GM23338 (cell line): ENCODE data around the gene NUP107. TPM values are rescaled to one million over a fixed set of nuclear protein-coding genes. Genes with fewer than 3 reads are reported as not detected.
A peak's percentile ranks its signal among the peaks of the same experiment; 100 is the strongest.

ENCODE experiments used
- ATAC-seq: fragments of 200-7000 bp; cut with Tn5 transposase; 3 replicates; pipeline ENCODE4 v1.9.1; 2020
- DNase-seq: peaks from one replicate; pipeline ENCODE4 v3.0.0-alpha.2; 2015; ENCODE audit warnings: low spot score
- H2AFZ ChIP-seq: fragments of 200-600 bp; sonication (generic); 2 replicates; pipeline ENCODE4 v1.8.0; 2016; ENCODE audit warnings: antibody characterized with exemption, mild to moderate bottlenecking, moderate library complexity
- H3F3A ChIP-seq: fragments of 200-600 bp; sonication (generic); replicated peaks from 2 replicates; pipeline ENCODE4 v1.8.0; 2017; ENCODE audit warnings: antibody characterized with exemption, mixed run types, low read depth
- H3K27ac ChIP-seq: fragments of 200-600 bp; sonication (generic); 2 replicates; pipeline ENCODE4 v1.6.1; 2016; ENCODE audit warnings: low read depth
- H3K27me3 ChIP-seq: fragments of 200-600 bp; sonication (generic); 2 replicates; pipeline ENCODE4 v1.8.0; 2016; ENCODE audit warnings: mild to moderate bottlenecking, mixed run types, moderate library complexity; ENCODE audit not compliant: insufficient read depth
- H3K36me3 ChIP-seq: fragments of 200-600 bp; sonication (generic); 2 replicates; pipeline ENCODE4 v1.8.0; 2016; ENCODE audit warnings: mild to moderate bottlenecking; ENCODE audit not compliant: insufficient read depth
- H3K4me1 ChIP-seq: fragments of 200-600 bp; sonication (generic); 2 replicates; pipeline ENCODE4 v1.8.0; 2016; ENCODE audit warnings: mild to moderate bottlenecking, moderate library complexity; ENCODE audit not compliant: insufficient read depth
- H3K4me2 ChIP-seq: fragments of 200-600 bp; sonication (generic); 2 replicates; pipeline ENCODE4 v1.7.1; 2017; ENCODE audit warnings: mixed run types
- H3K4me3 ChIP-seq: fragments of 200-600 bp; sonication (generic); 2 replicates; pipeline ENCODE4 v1.6.1; 2016; ENCODE audit warnings: mixed run types
- H3K79me2 ChIP-seq: fragments of 200-600 bp; sonication (generic); replicated peaks from 2 replicates; pipeline ENCODE4 v1.8.0; 2017; ENCODE audit warnings: mild to moderate bottlenecking; ENCODE audit not compliant: insufficient read depth
- H3K9me2 ChIP-seq: fragments of 200-600 bp; sonication (generic); 2 replicates; pipeline ENCODE4 v1.8.0; 2017; ENCODE audit not compliant: insufficient read depth
- H4K20me1 ChIP-seq: fragments of 200-600 bp; sonication (generic); replicated peaks from 2 replicates; pipeline ENCODE4 v1.8.0; 2017; ENCODE audit warnings: mild to moderate bottlenecking; ENCODE audit not compliant: insufficient read depth
- H3K27ac Mint-ChIP-seq: 2 replicates; pipeline ENCODE4 v1.8.0; 2020; ENCODE audit warnings: inconsistent platforms, mild to moderate bottlenecking, moderate library complexity, mixed read lengths
- H3K27me3 Mint-ChIP-seq: 3 replicates; pipeline ENCODE4 v1.8.0; 2022; ENCODE audit warnings: low read depth, mild to moderate bottlenecking, moderate library complexity, mixed read lengths, inconsistent platforms; ENCODE audit not compliant: insufficient read depth, poor library complexity
- H3K36me3 Mint-ChIP-seq: 3 replicates; pipeline ENCODE4 v1.8.0; 2021; ENCODE audit warnings: low read depth, mild to moderate bottlenecking, inconsistent platforms, moderate library complexity, mixed read lengths
- H3K4me1 Mint-ChIP-seq: 3 replicates; pipeline ENCODE4 v1.8.0; 2020; ENCODE audit warnings: mild to moderate bottlenecking, inconsistent platforms, mixed read lengths
- H3K4me3 Mint-ChIP-seq: 3 replicates; pipeline ENCODE4 v1.8.0; 2021; ENCODE audit warnings: moderate library complexity, mild to moderate bottlenecking, inconsistent platforms, mixed read lengths
- H3K9me3 Mint-ChIP-seq: 3 replicates; pipeline ENCODE4 v1.8.0; 2020; ENCODE audit warnings: moderate library complexity, mild to moderate bottlenecking, inconsistent platforms, mixed read lengths
- CREB1 ChIP-seq: fragments of 250-450 bp; sonication (Bioruptor Pico); IDR thresholded peaks from 2 replicates; pipeline ENCODE4 v1.5.0; 2020; ENCODE audit warnings: low read depth, mild to moderate bottlenecking, moderate library complexity
- CTCF ChIP-seq, 2 experiments: fragments of 200-600 bp in 1 of 2; sonication (generic) in 1 of 2; conservative IDR thresholded peaks; 2 replicates each; pipeline versions ENCODE4 v1.5.1 to v1.6.1; 2016 to 2017; ENCODE audit warnings: antibody characterized with exemption in 2 of 2, low read depth in 2 of 2, mild to moderate bottlenecking in 2 of 2, moderate library complexity in 1 of 2
- ETS1 ChIP-seq: IDR thresholded peaks from 2 replicates; pipeline ENCODE4 v1.6.1; 2016; ENCODE audit warnings: antibody characterized with exemption
- EZH2 ChIP-seq: fragments of 200-600 bp; sonication (generic); IDR thresholded peaks from one replicate; pipeline ENCODE4 v1.8.0; 2017; ENCODE audit warnings: antibody characterized with exemption, mild to moderate bottlenecking, low read depth; ENCODE audit not compliant: unreplicated experiment
- POLR2AphosphoS5 ChIP-seq: IDR thresholded peaks from 2 replicates; pipeline ENCODE4 v1.6.1; 2016; ENCODE audit warnings: antibody characterized with exemption, low read depth
- ZNF331 ChIP-seq: fragments of 250-450 bp; sonication (Bioruptor Pico); IDR thresholded peaks from 2 replicates; pipeline ENCODE4 v1.5.0; 2020; ENCODE audit warnings: low read depth, mild to moderate bottlenecking, moderate library complexity
- polyA plus RNA-seq: library from polyadenylated mRNA; unstranded; fragments of >200 nt; fragmentation: Nextera tagmentation; extraction: Ambion mirVana; gene quantifications from 2 replicates; pipeline ENCODE4 v1.2.1, GENCODE V29; 2016
- total RNA-seq: library from RNA; depleted of rRNA; stranded (reverse); fragments of >200 nt; shearing (Covaris generic); gene quantifications from 2 replicates; pipeline ENCODE4 v1.2.3, GENCODE V29; 2014
- TF ChIP-seq, protein P1 (sequence below): IDR thresholded peaks from one replicate; pipeline ENCODE4 v1.6.1; 2018; ENCODE audit warnings: antibody characterized with exemption; ENCODE audit not compliant: unreplicated experiment
- TF ChIP-seq, protein P2 (sequence below): fragments of 250-450 bp; sonication (Bioruptor Pico); IDR thresholded peaks from 2 replicates; pipeline ENCODE4 v1.5.0; 2020; ENCODE audit warnings: mild to moderate bottlenecking, moderate library complexity

Gene NUP107
- total and polyA plus RNA-seq, 2 experiments from 2014 or later: 123 to 152 TPM

DNA sequence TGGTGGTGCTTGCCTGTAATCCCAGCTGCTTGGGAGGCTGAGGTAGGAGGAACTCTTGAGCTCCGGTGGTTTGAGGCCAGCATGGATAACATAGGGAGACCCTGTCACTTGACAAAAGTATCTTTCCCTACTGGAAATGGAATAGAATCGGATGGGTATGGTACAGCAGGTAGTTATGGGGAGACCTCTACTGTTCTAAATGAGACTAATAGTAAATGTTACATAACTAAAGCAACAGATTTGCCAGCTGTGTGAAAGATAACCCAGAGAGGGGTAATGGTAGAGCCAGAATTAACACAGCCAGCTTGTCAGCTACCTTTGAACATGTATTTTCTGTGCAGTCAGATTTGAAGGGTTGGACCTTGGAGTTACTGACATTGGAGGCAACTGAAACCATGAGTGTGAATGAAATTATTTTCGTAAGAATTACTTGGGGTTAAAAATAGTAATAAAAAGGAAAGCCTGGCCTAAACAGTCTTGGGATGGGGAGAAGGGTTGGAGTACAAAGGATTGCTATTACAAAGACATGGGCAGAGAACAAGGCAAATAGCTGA is 21.7 kb upstream of the NUP107 start:
- Histone ChIP-seq H4K20me1 (no peaks in the 10 kb centered on the region), H3K9me2 (no peaks in the 10 kb centered on the region), H3K36me3 (0 out of 2 replicates have a peak, but pooled peaks cover 3% of the 10 kb centered on the region), H3K27ac (no peak overlapping the region), H3K4me1 (peaks cover 17% of the 10 kb centered on the region), H3K79me2 (no peaks in the 10 kb centered on the region), H3K4me2 (no peak overlapping the region), H3F3A (no peaks in the 10 kb centered on the region), H2AFZ (no peak overlapping the region), H3K27me3 (no peaks in the 10 kb centered on the region), H3K4me3 (no peak overlapping the region)
- Mint-ChIP-seq H3K36me3 (peaks cover 9% of the 10 kb centered on the region; the same call in 1 of the 3 replicates), H3K9me3 (no peaks in the 10 kb centered on the region), H3K27ac (no peak overlapping the region), H3K4me3 (no peak overlapping the region), H3K4me1 (peaks cover 16% of the 10 kb centered on the region; the same call in 2 of the 3 replicates), H3K27me3 (no peaks in the 10 kb centered on the region)
- ATAC-seq (no peak), DNase-seq (no peak)
- TF ChIP-seq EZH2: no peak
- peak in 1 of 2 experiments; percentile 39; a peak in 2 of 4 replicates for TF ChIP-seq CTCF (conservative IDR thresholded peaks at IDR 0.05; ENCODE audit: low read depth in 2 of 2)
- TF ChIP-seq, protein P1, sequence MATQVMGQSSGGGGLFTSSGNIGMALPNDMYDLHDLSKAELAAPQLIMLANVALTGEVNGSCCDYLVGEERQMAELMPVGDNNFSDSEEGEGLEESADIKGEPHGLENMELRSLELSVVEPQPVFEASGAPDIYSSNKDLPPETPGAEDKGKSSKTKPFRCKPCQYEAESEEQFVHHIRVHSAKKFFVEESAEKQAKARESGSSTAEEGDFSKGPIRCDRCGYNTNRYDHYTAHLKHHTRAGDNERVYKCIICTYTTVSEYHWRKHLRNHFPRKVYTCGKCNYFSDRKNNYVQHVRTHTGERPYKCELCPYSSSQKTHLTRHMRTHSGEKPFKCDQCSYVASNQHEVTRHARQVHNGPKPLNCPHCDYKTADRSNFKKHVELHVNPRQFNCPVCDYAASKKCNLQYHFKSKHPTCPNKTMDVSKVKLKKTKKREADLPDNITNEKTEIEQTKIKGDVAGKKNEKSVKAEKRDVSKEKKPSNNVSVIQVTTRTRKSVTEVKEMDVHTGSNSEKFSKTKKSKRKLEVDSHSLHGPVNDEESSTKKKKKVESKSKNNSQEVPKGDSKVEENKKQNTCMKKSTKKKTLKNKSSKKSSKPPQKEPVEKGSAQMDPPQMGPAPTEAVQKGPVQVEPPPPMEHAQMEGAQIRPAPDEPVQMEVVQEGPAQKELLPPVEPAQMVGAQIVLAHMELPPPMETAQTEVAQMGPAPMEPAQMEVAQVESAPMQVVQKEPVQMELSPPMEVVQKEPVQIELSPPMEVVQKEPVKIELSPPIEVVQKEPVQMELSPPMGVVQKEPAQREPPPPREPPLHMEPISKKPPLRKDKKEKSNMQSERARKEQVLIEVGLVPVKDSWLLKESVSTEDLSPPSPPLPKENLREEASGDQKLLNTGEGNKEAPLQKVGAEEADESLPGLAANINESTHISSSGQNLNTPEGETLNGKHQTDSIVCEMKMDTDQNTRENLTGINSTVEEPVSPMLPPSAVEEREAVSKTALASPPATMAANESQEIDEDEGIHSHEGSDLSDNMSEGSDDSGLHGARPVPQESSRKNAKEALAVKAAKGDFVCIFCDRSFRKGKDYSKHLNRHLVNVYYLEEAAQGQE: no peak

DNA sequence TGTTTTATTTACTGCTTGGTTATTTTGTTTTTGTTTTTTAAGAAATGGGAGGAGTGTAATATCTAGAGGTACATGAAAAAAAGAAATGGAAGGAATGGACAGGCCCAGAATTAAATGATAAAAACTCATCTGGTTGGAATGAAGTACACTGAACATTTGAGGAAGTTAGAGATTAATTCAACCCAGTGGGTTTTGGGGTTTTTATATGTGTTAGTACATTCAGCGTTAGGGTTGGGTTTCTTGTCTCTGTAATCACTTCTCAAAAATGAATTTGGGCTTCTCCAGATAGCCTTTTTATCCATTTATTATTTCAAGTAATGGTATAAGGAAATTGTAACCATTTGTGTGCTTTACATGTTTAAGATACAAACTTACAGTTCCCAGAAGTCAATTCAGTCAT is 19.5 kb upstream of the NUP107 start:
- Histone ChIP-seq H3K79me2 (no peaks in the 10 kb centered on the region), H3K9me2 (no peaks in the 10 kb centered on the region), H3K27ac (no peak overlapping the region), H3K4me1 (peaks cover 17% of the 10 kb centered on the region), H4K20me1 (no peaks in the 10 kb centered on the region), H3F3A (no peaks in the 10 kb centered on the region), H3K36me3 (0 out of 2 replicates have a peak, but pooled peaks cover 3% of the 10 kb centered on the region), H2AFZ (no peak overlapping the region), H3K27me3 (no peaks in the 10 kb centered on the region), H3K4me2 (no peak overlapping the region), H3K4me3 (no peak overlapping the region)
- no peaks in the 10 kb centered on the region for H3K9me3 Mint-ChIP-seq
- ATAC-seq (no peak), DNase-seq (no peak)
- H3K27ac Mint-ChIP-seq: peak overlapping the region; percentile 5; the same call in 1 of the 2 replicates
- H3K4me3 Mint-ChIP-seq: no peak overlapping the region
- peaks cover 2% of the 10 kb centered on the region; the same call in 1 of the 3 replicates for H3K36me3 Mint-ChIP-seq
- H3K4me1 Mint-ChIP-seq: peaks cover 16% of the 10 kb centered on the region; the same call in 2 of the 3 replicates
- no peaks in the 10 kb centered on the region for H3K27me3 Mint-ChIP-seq
- no peak for TF ChIP-seq CREB1
- TF ChIP-seq POLR2AphosphoS5: no peak
- no peak for TF ChIP-seq EZH2
- TF ChIP-seq, protein P2, sequence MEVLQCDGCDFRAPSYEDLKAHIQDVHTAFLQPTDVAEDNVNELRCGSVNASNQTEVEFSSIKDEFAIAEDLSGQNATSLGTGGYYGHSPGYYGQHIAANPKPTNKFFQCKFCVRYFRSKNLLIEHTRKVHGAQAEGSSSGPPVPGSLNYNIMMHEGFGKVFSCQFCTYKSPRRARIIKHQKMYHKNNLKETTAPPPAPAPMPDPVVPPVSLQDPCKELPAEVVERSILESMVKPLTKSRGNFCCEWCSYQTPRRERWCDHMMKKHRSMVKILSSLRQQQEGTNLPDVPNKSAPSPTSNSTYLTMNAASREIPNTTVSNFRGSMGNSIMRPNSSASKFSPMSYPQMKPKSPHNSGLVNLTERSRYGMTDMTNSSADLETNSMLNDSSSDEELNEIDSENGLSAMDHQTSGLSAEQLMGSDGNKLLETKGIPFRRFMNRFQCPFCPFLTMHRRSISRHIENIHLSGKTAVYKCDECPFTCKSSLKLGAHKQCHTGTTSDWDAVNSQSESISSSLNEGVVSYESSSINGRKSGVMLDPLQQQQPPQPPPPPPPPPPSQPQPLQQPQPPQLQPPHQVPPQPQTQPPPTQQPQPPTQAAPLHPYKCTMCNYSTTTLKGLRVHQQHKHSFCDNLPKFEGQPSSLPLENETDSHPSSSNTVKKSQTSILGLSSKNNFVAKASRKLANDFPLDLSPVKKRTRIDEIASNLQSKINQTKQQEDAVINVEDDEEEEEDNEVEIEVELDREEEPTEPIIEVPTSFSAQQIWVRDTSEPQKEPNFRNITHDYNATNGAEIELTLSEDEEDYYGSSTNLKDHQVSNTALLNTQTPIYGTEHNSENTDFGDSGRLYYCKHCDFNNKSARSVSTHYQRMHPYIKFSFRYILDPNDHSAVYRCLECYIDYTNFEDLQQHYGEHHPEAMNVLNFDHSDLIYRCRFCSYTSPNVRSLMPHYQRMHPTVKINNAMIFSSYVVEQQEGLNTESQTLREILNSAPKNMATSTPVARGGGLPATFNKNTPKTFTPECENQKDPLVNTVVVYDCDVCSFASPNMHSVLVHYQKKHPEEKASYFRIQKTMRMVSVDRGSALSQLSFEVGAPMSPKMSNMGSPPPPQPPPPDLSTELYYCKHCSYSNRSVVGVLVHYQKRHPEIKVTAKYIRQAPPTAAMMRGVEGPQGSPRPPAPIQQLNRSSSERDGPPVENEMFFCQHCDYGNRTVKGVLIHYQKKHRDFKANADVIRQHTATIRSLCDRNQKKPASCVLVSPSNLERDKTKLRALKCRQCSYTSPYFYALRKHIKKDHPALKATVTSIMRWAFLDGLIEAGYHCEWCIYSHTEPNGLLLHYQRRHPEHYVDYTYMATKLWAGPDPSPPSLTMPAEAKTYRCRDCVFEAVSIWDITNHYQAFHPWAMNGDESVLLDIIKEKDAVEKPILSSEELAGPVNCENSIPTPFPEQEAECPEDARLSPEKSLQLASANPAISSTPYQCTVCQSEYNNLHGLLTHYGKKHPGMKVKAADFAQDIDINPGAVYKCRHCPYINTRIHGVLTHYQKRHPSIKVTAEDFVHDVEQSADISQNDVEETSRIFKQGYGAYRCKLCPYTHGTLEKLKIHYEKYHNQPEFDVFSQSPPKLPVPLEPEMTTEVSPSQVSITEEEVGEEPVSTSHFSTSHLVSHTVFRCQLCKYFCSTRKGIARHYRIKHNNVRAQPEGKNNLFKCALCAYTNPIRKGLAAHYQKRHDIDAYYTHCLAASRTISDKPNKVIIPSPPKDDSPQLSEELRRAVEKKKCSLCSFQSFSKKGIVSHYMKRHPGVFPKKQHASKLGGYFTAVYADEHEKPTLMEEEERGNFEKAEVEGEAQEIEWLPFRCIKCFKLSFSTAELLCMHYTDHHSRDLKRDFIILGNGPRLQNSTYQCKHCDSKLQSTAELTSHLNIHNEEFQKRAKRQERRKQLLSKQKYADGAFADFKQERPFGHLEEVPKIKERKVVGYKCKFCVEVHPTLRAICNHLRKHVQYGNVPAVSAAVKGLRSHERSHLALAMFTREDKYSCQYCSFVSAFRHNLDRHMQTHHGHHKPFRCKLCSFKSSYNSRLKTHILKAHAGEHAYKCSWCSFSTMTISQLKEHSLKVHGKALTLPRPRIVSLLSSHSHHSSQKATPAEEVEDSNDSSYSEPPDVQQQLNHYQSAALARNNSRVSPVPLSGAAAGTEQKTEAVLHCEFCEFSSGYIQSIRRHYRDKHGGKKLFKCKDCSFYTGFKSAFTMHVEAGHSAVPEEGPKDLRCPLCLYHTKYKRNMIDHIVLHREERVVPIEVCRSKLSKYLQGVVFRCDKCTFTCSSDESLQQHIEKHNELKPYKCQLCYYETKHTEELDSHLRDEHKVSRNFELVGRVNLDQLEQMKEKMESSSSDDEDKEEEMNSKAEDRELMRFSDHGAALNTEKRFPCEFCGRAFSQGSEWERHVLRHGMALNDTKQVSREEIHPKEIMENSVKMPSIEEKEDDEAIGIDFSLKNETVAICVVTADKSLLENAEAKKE (CRISPR knock-in tag): no peak
- no peak for TF ChIP-seq ETS1
- TF ChIP-seq ZNF331 (CRISPR knock-in tag): no peak
